HG03442 (cell line): ENCODE measurements around the gene KAT5.
A peak's percentile ranks its signal among the peaks of the same experiment; 100 is the strongest.
"Not testable (repeated sequence)": the region's sequence is repeated elsewhere in the genome, so short reads cannot be mapped to it uniquely, and the experiment has no call there.

Source experiments
- ATAC-seq: cut with Tn5 transposase; IDR thresholded peaks from one replicate; pipeline ENCODE4 v1.9.1; 2021; ENCODE audit warnings: mild to moderate bottlenecking, moderate library complexity; ENCODE audit not compliant: unreplicated experiment

The KAT5 gene

DNA sequence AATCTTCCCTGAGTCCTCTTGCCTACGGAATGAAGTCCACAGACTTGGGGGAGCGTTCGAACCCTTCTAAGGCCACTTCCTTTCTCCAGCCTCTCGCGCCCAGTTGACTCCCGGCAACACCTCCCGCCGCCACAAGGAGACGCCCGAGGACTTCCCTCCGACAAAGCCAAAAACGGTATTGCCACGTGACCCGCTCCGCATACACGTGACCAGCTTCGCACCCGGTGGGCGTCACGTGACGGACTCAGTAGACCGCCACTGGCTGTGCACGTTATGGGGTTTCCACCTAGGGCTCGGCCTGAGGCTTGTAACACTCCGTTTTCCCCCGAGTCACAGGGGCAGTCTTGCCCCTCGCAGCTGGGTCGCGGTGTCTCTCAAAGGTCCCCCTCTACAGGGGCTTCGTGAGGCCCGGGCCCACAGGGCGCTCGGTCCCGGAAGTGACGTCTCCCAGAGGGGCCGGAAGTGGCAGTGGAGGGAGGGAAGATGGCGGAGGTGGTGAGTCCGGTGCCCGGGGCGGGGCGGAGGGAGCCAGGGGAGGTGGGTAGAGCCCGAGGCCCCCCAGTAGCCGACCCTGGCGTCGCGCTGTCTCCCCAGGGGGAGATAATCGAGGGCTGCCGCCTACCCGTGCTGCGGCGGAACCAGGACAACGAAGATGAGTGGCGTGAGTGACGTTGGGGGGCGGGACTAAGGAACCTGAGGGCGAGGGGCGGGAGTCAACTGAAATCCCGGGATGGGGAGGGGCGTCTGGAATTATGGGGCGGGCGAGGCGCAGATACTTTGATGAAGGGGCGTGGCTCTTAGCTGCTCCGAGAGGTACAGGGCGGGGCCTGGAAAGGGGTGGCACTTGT lies at the start of gene KAT5:
KAT5 (plus strand) TSS at position 468 of the 848 bp plus-strand sequence; CDS start at position 484, 16 bp downstream.
- peak; percentile 73 for ATAC-seq

GRCh38 chr11:65662799-65663638 lies 49.0 kb upstream of the KAT5 start, which contains the start of gene RELA:
TSS of gene RELA (minus strand) at chr11:65662916. CDS start at chr11:65662832, 84 bp downstream.
- ATAC-seq: peak; percentile 83

DNA sequence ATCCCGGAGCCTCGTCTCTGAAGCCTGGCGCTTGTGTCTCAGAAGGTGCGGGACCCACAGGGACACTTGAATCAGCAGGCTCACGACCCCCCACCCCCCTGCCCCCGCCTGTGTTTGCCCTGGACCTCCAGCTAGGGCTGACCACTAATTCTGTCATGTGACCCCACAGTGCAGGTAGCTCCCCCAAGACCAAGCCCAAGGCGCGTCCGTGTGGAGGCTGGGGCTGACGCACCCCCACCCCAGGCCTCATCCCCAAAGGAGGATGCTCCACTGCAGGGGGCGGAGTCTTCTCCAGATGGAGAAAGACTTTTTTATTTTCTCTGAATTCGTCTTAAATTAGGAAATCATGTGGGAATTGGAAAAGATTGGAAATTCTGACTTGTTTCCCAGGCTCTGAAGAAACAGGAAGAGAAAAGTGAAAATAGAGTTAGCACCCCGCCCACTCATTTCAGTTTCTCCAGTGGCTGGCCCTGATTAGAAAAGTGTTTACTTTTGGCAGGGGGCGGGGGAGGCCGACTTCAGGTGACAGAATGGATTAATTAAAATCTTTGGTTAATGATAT lies 48.3 kb upstream of the KAT5 start:
- peak; percentile 21 for ATAC-seq

GRCh38 chr11:65672180-65672860 lies 39.7 kb upstream of the KAT5 start:
- no peak for ATAC-seq

- ATAC-seq: no peak
These were observed 39.1 kb upstream of the KAT5 start for GRCh38 chr11:65672982-65673381.

GRCh38 chr11:65680192-65680743 lies 31.8 kb upstream of the KAT5 start:
- no peak for ATAC-seq

- ATAC-seq: not testable (repeated sequence)
These were observed 28.6 kb upstream of the KAT5 start for GRCh38 chr11:65683480-65683879.

DNA sequence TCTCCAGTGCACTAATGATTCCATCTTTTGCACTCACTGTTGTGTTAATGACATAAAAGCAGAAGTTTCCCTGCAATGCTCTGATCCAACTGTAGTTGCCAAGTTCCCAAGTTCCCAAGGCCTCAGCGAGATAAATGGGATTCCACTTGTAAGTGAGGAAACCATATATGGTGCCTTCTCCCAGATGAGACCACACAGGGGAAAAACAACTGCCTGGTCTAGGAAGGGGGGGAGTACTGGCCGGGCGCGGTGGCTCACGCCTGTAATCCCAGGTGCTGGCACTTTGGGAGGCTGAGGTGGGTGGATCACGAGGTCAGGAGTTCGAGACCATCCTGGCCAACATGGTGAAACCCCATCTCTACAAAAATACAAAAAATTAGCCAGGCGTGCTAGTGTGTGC lies 26.1 kb upstream of the KAT5 start:
- no peak for ATAC-seq

- ATAC-seq: not testable (repeated sequence)
These were observed 20.2 kb upstream of the KAT5 start for GRCh38 chr11:65691847-65692246.

DNA sequence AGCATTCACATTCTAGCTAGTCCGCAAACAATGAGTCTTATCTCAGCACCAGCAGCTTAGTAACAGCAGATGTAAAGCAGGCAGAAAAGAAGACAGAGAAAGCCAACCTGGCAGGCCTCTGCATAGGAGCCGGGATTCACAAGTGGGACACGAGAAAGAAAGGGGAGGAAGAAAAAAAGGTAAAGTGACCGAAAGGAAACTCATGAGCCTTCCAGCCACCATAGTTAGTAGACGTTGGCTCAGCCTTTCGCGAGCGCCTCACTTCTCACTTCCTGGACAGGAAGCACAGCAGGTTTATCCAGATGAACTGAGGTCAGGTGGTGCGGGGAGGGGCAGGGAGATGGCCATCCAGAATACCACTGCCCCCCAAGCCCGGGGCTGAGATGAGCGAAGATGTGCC lies 19.7 kb upstream of the KAT5 start:
- no peak for ATAC-seq

DNA sequence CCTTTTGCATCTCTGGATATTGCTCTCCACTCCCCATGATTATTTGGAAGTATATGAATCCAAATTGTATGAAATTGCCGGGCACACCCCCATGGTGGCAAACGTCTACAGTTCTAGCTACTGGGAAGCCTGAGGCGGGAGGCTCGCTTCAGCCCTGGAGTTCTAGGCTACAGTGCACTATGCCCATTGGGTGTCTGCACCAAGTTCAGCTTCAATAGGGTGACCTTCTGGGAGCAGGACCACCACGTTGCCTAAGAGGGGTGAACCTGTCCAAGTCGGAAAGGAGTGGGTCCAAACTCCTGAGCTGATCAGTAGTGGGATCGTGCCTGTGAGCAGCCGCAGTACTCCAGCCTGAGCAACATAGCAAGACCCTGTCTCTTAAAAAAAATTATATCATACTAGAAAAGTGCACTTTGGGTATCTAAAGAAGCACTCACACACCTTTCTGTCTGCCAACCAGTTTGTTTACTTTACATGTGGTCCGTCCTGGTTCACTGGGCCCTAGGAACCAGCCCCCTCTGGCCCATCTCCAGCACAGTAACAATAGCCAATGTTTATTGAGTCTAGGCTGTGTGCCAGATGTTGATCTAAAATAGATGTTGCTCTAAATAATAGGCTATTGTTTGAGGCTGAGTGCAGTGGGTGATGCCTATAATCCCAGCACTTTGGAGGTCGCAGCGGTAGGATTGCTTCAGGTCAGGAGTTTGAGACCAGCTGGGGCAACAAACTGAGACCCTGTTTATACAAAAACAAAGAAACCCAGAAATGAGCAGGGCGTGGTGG lies 16.4 kb upstream of the KAT5 start:
- no peak for ATAC-seq

DNA sequence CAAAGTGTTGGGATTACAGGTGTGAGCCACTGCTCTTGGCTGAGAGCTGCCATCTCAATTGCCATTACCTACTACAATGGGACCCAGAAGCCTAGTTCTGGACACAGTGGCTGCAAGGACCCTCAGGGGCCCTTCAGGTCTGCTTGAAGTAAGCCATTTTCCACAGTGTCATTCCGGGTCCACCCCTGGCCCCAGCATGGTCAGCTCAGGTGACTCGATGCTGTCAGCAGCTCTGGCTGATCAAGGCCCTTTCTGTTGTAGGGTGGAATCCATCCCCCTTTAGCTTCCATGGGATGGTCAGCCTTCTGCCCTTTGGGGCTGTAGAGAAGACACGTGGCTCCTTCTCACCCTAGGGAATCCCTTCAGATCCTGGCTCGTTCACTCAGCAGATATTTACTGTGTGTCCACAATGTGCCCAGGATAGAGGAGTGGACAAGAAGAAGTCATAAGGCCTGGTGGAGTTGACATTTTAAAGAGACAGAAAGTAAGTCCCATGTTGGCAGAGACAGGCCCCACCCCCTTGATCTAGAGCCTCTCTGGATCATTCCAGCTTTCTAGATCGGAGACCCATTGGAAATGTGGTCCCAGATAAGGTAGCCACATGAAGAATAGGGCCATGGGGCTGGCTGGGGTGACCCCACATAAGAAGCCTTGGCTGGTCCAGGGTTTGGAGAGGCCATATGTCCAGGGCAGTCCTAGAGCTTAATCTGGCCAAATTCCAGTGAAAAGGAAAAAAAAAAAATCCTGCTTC lies 15.1 kb upstream of the KAT5 start:
- no peak for ATAC-seq

GRCh38 chr11:65698205-65698604 lies 13.8 kb upstream of the KAT5 start:
- ATAC-seq: no peak

DNA sequence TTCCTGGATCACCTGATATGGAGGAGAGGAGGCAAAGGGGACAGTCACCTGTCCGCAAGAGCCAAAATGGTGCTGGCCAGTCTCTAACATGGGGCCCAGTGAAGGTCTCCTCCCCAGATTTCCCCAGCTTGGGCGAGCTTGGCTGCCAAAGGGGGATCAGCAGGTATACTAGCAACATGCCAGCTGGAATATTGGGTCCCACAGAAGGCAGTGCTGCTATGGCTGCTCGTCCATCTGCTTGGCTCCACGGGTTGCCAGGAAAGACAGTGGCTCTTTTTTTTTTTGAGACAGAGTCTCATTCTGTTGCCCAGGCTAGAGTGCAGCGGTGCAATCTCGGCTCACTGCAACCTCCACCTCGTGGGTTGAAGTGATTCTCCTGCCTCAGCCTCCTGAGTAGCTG lies 12.7 kb upstream of the KAT5 start:
- no peak for ATAC-seq

DNA sequence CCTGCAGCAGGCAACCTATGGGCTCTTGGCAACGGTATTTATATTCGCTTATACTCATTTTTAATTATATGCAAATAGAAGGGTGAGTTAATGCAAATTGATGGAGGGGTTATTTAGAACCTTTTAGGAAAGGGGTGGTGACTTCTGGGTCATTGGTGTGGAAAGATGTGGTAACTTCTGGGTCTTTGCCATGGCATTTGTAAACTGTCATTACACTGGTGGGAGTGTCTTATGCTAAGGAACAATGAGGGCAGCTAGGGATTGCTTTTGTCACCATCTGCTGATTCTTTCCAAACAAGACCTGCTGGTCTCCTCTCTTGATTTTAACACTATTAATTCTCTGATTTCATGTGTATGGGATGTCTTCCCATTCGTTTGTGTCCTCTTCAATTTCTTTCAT lies 11.7 kb upstream of the KAT5 start:
- ATAC-seq: no peak

- ATAC-seq: no peak
These were observed 10.4 kb upstream of the KAT5 start for GRCh38 chr11:65701686-65702085.

GRCh38 chr11:65703846-65704245 lies 8.2 kb upstream of the KAT5 start:
- no peak for ATAC-seq

DNA sequence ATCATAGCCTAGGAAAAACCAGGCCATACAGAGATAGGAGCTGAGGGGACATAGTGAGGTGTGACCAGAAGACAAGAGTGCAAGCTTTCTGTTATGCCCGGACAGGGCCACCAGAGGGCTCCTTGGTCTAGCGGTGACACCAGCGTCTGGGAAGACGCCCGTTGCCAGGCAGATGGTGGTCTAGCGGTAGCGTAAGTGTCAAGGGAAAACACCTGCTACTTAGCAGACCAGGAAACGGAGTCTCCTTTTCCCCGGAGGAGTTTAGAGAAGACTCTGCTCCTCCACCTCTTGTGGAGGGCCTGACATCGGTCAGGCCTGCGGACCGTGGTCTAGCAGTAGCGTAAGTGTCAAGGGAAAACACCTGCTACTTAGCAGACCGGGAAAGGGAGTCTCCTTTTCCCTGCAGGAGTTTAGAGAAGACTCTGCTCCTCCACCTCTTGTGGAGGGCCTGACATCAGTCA lies 5.7 kb upstream of the KAT5 start:
- not testable (repeated sequence) for ATAC-seq

- not testable (repeated sequence) for ATAC-seq
These were observed 5.0 kb upstream of the KAT5 start for GRCh38 chr11:65707002-65707401.
